GM19099 (cell line): ENCODE measurements around the gene CALHM4.

ENCODE experiments used
- POLR2A ChIP-seq: IDR thresholded peaks from 3 replicates; pipeline ENCODE4 v1.6.1; 2011; ENCODE audit warnings: low read depth; ENCODE audit not compliant: insufficient read length; ENCODE audit errors: extremely low read depth

Gene CALHM4

GRCh38 chr6:116553451-116553850 lies at the start of gene CALHM4:
Gene CALHM4, plus strand, starts transcription at chr6:116553751. Its CDS starts 43 bp downstream, at chr6:116553794.
- TF ChIP-seq POLR2A: no peak

- no peak for TF ChIP-seq POLR2A
Observed at GRCh38 chr6:116507324-116507723, 46.2 kb upstream of the CALHM4 start.

- no peak for TF ChIP-seq POLR2A
Observed at GRCh38 chr6:116508527-116508926, 45.0 kb upstream of the CALHM4 start.

- no peak for TF ChIP-seq POLR2A
Observed at GRCh38 chr6:116511424-116512110, 42.0 kb upstream of the CALHM4 start, which contains the start of gene CALHM5. Gene CALHM5, plus strand, starts transcription at chr6:116511639. Its CDS starts 58 bp downstream, at chr6:116511697.

GRCh38 chr6:116512111-116512559 lies 41.4 kb upstream of the CALHM4 start:
- no peak for TF ChIP-seq POLR2A

GRCh38 chr6:116512734-116513133 lies 40.8 kb upstream of the CALHM4 start:
- no peak for TF ChIP-seq POLR2A

GRCh38 chr6:116513224-116513875 lies 40.2 kb upstream of the CALHM4 start:
- no peak for TF ChIP-seq POLR2A

GRCh38 chr6:116514111-116514510 lies 39.4 kb upstream of the CALHM4 start:
- TF ChIP-seq POLR2A: no peak

GRCh38 chr6:116515141-116515540 lies 38.4 kb upstream of the CALHM4 start:
- no peak for TF ChIP-seq POLR2A

GRCh38 chr6:116518621-116519368 lies 34.8 kb upstream of the CALHM4 start:
- TF ChIP-seq POLR2A: no peak

GRCh38 chr6:116522896-116523295 lies 30.7 kb upstream of the CALHM4 start:
- no peak for TF ChIP-seq POLR2A

GRCh38 chr6:116524236-116524635 lies 29.3 kb upstream of the CALHM4 start:
- no peak for TF ChIP-seq POLR2A

- no peak for TF ChIP-seq POLR2A
Observed at GRCh38 chr6:116528133-116528532, 25.4 kb upstream of the CALHM4 start.

GRCh38 chr6:116528780-116529179 lies 24.8 kb upstream of the CALHM4 start:
- no peak for TF ChIP-seq POLR2A

- no peak for TF ChIP-seq POLR2A
Observed at GRCh38 chr6:116529466-116530290, 23.9 kb upstream of the CALHM4 start.
